8988T (cell line): Measurements from ENCODE around the gene CHMP1A.
"Not testable (repeated sequence)": the region's sequence is repeated elsewhere in the genome, so short reads cannot be mapped to it uniquely, and the experiment has no call there.

Experiments used
- DNase-seq: peaks from one replicate; pipeline ENCODE4 v3.0.0; 2011

The CHMP1A gene

GRCh38 chr16:89656435-89657121 is 930 bp downstream of the CHMP1A start:
- DNase-seq: peak; percentile 33

- no peak for DNase-seq
Measured at GRCh38 chr16:89655062-89655643, 2.4 kb downstream of the CHMP1A start.

DNA sequence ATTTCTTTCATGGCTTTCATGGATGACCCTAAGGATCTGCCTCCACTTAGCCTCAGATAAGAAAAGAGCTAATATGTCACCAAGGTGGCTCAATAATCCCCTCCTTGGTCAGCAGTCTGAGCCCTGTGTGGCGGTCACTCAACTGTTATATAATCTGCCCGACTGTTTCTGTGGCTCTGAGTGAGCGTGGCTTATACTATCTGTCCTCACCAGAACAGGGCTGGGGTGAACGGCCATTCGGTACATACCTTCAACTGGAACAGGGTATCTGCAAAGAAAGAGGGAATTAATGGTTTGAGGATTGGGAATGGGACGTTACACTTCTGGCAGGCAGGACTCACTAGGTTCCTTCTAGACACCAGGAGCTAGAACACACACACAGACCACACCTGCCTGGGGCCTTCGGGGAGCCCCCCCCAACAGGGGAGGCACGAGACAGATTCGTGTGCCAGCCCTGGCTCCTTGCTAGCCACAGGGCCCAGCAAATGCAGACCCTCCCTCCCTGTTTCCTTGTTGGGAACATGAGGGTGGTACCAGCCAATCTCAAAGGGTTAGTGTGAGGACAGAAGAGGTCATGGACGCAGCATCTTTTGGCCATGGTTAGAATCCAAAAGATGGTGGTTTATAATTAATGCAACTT is 3.7 kb downstream of the CHMP1A start:
- no peak for DNase-seq

- no peak for DNase-seq
Measured at GRCh38 chr16:89651584-89651983, 5.9 kb downstream of the CHMP1A start.

DNA sequence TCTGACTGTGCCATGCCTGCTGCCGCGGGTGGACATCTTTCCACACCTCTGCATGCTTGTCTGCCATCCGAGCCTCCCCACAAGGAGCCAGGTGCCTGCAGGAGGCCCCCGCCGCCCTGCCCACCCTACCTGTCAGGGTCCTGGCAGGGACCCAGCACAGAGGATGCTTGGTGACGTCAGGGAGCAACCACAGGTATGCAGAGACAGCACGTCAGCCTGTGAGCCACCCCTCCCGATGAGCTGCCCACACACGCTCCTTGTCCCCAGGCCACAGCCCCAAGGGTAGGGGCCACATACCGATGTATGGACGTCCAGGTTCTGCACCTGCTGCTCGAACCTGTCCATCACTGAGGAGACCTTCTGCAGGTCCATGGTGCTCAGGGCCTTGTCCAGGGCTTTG is 10.6 kb downstream of the CHMP1A start:
- no peak for DNase-seq

- DNase-seq: no peak
Measured at GRCh38 chr16:89646270-89646669, 11.2 kb downstream of the CHMP1A start.

DNA sequence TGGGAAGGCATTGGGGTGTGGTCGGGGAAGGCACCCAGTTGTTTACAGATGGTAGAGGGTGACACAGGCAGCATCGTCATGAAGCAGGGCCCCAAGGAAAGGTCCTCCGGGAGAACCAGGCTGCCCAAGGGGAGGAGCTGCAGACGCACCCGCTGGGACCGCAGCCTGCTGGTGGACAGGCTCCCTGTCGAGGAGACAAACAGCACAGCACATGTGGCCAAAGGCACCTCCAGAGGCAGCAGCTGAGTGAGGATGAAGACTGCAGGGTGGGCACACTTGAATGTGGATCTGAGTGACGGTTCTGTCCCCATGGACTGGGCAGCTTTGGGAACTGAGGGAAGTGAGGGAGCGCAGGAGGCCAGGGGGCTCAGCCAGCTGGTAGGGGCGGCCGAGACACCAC is 12.4 kb downstream of the CHMP1A start:
- no peak for DNase-seq

DNA sequence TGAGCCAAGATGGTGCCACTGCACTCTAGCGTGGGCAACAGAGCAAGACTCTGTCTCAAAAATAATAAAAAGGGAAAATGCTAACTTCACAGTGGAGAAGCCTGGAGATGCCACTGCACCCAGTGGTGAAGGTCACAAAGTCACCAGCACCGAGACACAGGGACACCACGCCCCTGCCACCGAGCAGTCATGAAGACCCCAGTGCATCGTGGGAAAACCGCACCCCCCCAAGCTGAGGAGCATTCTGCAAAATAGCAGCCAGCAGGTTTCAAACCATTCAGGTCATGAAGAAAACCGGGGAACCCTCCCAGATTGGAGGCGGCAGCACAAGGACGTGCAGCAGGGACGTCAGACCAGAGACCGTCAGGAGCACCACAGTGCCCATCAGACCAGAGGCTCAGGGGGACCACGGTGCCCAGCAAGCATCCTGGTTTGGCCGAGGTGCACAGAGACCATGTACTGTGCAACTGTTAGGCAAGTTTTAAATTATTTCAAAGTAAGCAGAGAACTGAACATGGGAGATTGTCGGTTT is 13.7 kb downstream of the CHMP1A start:
- DNase-seq: no peak

- DNase-seq: no peak
Measured at GRCh38 chr16:89642574-89642973, 14.9 kb downstream of the CHMP1A start.

DNA sequence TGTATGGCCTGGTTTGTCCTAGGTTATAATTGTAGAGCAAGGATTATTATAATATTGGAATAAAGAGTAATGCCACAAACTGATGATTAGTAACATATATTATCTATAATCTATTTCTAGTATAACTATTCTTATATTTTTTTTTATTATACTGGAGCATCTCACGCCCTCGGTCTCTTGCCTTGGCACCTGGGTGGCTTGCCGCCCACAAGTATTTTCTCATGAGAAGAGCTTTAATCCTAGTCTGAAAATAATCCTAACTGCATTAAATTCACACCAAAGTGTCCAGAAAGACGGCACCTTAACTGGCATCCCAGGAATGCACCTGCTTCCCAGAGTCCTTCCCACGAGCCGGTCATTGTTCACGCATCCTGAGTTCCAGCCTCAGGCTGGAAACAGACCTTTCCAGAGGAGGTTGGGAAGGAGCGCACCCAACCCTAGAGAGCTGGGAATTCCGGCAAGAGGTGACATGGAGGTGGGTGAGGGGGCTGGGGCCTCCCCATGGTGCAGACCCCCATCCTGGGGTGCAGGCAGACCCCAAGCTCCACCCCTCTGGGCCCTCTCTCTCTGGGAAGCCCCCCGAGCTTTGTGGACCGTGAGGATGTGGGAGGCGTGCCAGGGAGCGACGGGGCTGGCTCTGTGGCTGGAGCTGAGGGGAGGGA is 15.9 kb downstream of the CHMP1A start:
- peak; percentile 84 for DNase-seq

GRCh38 chr16:89639385-89639784 is 18.1 kb downstream of the CHMP1A start:
- DNase-seq: no peak

GRCh38 chr16:89638455-89638854 is 19.1 kb downstream of the CHMP1A start:
- DNase-seq: no peak

GRCh38 chr16:89637379-89637778 is 20.1 kb downstream of the CHMP1A start:
- no peak for DNase-seq

DNA sequence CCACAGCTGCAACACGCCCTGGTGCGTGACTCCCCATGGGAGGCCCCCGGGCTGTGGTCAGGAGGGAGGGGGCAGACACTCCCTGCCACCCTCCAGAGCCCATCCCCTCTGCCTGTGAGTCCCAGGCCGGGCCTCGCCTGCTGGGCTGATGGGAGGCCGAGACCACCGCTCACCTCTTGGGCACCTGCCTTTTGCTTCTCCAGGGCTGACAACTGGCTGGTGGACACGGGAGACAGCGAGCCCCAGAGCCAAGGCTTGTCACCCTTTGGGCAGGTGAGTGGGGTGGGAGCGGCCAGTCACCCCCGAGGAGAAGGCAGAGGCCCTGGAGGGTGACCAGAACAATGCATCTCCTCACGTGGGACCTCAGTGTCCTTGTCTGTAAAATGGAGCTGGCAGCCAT is 20.8 kb downstream of the CHMP1A start:
- no peak for DNase-seq

DNA sequence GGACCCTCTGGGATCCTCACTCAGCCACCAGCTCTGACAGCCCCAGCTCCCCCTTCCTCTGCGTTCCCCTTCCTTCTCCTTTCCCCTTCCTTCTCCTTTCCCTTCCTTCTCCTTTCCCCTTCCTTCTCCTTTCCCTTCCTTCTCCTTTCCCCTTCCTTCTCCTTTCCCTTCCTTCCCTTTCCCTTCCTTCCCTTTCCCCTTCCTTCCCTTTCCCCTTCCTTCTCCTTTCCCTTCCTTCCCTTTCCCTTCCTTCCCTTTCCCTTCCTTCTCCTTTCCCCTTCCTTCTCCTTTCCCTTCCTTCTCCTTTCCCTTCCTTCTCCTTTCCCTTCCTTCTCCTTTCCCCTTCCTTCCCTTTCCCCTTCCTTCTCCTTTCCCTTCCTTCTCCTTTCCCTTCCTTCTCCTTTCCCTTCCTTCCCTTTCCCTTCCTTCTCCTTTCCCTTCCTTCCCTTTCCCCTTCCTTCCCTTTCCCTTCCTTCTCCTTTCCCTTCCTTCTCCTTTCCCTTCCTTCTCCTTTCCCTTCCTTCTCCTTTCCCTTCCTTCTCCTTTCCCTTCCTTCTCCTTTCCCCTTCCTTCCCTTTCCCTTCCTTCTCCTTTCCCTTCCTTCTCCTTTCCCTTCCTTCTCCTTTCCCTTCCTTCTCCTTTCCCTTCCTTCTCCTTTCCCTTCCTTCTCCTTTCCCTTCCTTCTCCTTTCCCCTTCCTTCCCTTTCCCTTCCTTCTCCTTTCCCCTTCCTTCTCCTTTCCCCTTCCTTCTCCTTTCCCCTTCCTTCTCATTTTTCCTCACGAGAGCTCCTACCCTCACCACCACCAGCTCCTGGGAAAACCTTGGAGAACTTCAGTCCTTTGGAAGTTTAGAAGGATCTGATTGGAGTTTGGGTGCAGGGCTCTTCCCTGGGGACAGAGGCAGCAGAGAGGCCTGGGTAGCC is 22.8 kb downstream of the CHMP1A start:
- DNase-seq: not testable (repeated sequence)

GRCh38 chr16:89633064-89633631 is 24.4 kb downstream of the CHMP1A start:
- DNase-seq: peak; percentile 96

DNA sequence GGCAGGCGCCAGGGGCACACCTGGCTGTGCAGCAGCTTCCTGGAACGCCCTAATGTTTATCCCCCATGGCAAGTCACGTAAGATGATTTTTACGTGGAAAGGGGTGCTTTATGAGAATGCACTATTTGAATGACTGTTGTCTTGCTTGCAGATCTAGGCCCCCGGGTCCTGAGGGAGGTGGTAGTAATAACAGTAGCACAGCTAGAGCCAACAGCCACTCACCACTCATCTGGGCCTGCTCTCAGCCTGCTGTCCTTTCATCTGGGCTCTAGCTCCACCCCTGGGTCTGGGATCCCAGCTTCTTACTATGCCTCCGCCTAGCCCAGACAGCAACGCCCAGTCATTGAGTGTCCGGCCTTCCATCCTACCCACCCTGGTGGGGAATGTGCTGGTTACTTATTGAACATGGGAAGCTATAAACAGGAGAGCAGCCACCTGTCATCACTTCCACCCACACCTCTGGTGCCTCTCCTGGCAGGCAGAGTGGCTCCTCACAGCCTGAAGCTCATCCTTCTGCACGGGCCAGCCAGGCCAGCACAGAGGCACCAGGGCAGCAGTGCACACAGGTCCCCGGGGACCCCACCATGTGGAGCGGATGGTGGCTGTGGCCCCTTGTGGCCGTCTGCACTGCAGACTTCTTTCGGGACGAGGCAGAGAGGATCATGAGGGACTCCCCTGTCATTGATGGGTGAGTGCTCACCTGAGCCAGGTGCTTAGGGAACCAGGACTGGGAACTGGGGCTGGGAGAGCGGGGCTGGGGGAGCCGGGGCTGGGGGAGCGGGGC is 27.5 kb downstream of the CHMP1A start:
- DNase-seq: no peak

- DNase-seq: no peak
Measured at GRCh38 chr16:89624777-89625761, 32.4 kb downstream of the CHMP1A start.

- DNase-seq: no peak
Measured at GRCh38 chr16:89623511-89624261, 33.8 kb downstream of the CHMP1A start.
